ENCODE data around the gene MYL6B.
"Not testable (repeated sequence)": the region's sequence is repeated elsewhere in the genome, so short reads cannot be mapped to it uniquely, and the experiment has no call there.

The MYL6B gene

GRCh38 chr12:56154246-56154771 is 1.9 kb downstream of the MYL6B start:
- no peak for DNase-seq

- DNase-seq, result no peak
These were observed 2.4 kb downstream of the MYL6B start for GRCh38 chr12:56154818-56155217.

- DNase-seq, result no peak
These were observed 3.0 kb downstream of the MYL6B start for GRCh38 chr12:56155256-56155845.

GRCh38 chr12:56156464-56157200 is 4.2 kb downstream of the MYL6B start:
- DNase-seq, result not testable (repeated sequence)

- DNase-seq, result peak; percentile 40 to 78
These were observed 5.0 kb downstream of the MYL6B start for GRCh38 chr12:56157201-56158028.

- DNase-seq, result peak; percentile 95 to 97
These were observed 5.9 kb downstream of the MYL6B start, which contains the start of gene MYL6 for GRCh38 chr12:56158029-56158925. Gene MYL6, plus strand, starts transcription at chr12:56158359. Its CDS starts 43 bp downstream, at chr12:56158402.

GRCh38 chr12:56158926-56159461 is 6.6 kb downstream of the MYL6B start:
- DNase-seq, result peak in 1 of 2 experiments; percentile 43

- DNase-seq, result no peak
These were observed 7.2 kb downstream of the MYL6B start for GRCh38 chr12:56159482-56160192.

- no peak for DNase-seq
These were observed 7.9 kb downstream of the MYL6B start for GRCh38 chr12:56160193-56160763.

- DNase-seq, result no peak
These were observed 8.7 kb downstream of the MYL6B start for GRCh38 chr12:56160894-56161689.

GRCh38 chr12:56161690-56162351 is 9.4 kb downstream of the MYL6B start:
- DNase-seq, result no peak

- DNase-seq, result no peak
These were observed 10.3 kb downstream of the MYL6B start for GRCh38 chr12:56162468-56163290.

- no peak for DNase-seq
These were observed 11.4 kb downstream of the MYL6B start for GRCh38 chr12:56163533-56164344.

GRCh38 chr12:56164345-56164729 is 11.9 kb downstream of the MYL6B start:
- no peak for DNase-seq

- no peak for DNase-seq
These were observed 13.0 kb downstream of the MYL6B start for GRCh38 chr12:56165369-56165768.

GRCh38 chr12:56169229-56169759 is 16.9 kb downstream of the MYL6B start:
- DNase-seq, result no peak

GRCh38 chr12:56172839-56173238 is 20.5 kb downstream of the MYL6B start:
- DNase-seq, result no peak

Measured in NCI-H446 (cell line).